ENCODE results near the gene ICE2. TPM values are rescaled to one million over a fixed set of nuclear protein-coding genes. Genes with fewer than 3 reads are reported as not detected.

ICE2 gene
- total RNA-seq, 1 donor from 2014 or later: 39.5 TPM

- no peak for ATAC-seq
- Histone ChIP-seq H3K27ac (no peak overlapping the region), H3K27me3 (ENCODE audit: low read depth) (no peaks in the 10 kb centered on the region), H3K4me3 (no peak overlapping the region), H3K4me1 (peaks cover 33% of the 10 kb centered on the region), H3K36me3 (no peaks in the 10 kb centered on the region), H3K9me3 (no peaks in the 10 kb centered on the region)
- no peak for DNase-seq
- no peak for TF ChIP-seq CTCF (IDR thresholded peaks at IDR 0.05)
- intact Hi-C loops (cut with DNase I): no loop called here
Measured at GRCh38 chr15:60480888-60481287, 1.9 kb upstream of the ICE2 start.

- H3K4me3 ChIP-seq: no peak overlapping the region
- ATAC-seq (no peak), DNase-seq (no peak)
- intact Hi-C loops (cut with DNase I): no loop called here
- no peak for TF ChIP-seq CTCF (IDR thresholded peaks at IDR 0.05)
- no peaks in the 10 kb centered on the region for H3K9me3 ChIP-seq
- no peaks in the 10 kb centered on the region for H3K27me3 ChIP-seq (ENCODE audit: low read depth)
- no peaks in the 10 kb centered on the region for H3K36me3 ChIP-seq
- H3K4me1 ChIP-seq: peaks cover 33% of the 10 kb centered on the region
- no peak overlapping the region for H3K27ac ChIP-seq
Measured at GRCh38 chr15:60480149-60480548, 1.2 kb upstream of the ICE2 start.

GRCh38 chr15:60479361-60480110 lies 594 bp upstream of the ICE2 start:
- DNase-seq: no peak
- Histone ChIP-seq H3K9me3 (no peaks in the 10 kb centered on the region), H3K27ac (peak overlapping the region; percentile 94), H3K36me3 (peaks cover 5% of the 10 kb centered on the region), H3K4me1 (peaks cover 33% of the 10 kb centered on the region), H3K27me3 (ENCODE audit: low read depth) (no peaks in the 10 kb centered on the region), H3K4me3 (peak overlapping the region; percentile 79)
- ATAC-seq: peak; percentile 3 to 6
- TF ChIP-seq CTCF (IDR thresholded peaks at IDR 0.05): no peak
- intact Hi-C loops (cut with DNase I): no loop called here

- peak in 1 of 2 donors; percentile 39 for ATAC-seq
Measured at GRCh38 chr15:60477916-60478565, 901 bp downstream of the ICE2 start.

GRCh38 chr15:60477164-60477563 lies 1.8 kb downstream of the ICE2 start:
- TF ChIP-seq CTCF (IDR thresholded peaks at IDR 0.05): no peak
- no peaks in the 10 kb centered on the region for H3K27me3 ChIP-seq (ENCODE audit: low read depth)
- DNase-seq: no peak
- no peak for ATAC-seq
- H3K36me3 ChIP-seq: peaks cover 27% of the 10 kb centered on the region
- H3K4me3 ChIP-seq: no peak overlapping the region
- H3K4me1 ChIP-seq: peaks cover 33% of the 10 kb centered on the region
- H3K27ac ChIP-seq: no peak overlapping the region
- intact Hi-C loops (cut with DNase I): no loop called here
- no peaks in the 10 kb centered on the region for H3K9me3 ChIP-seq

More at GRCh38 chr15:60477916-60478565, 901 bp downstream of the ICE2 start:
- TF ChIP-seq CTCF (IDR thresholded peaks at IDR 0.05): no peak
- Histone ChIP-seq H3K4me3 (peak overlapping the region; percentile 79), H3K4me1 (peaks cover 33% of the 10 kb centered on the region), H3K27me3 (ENCODE audit: low read depth) (no peaks in the 10 kb centered on the region), H3K9me3 (no peaks in the 10 kb centered on the region), H3K36me3 (peaks cover 20% of the 10 kb centered on the region), H3K27ac (peak overlapping the region; percentile 94)
- intact Hi-C loops (cut with DNase I): no loop called here
- no peak for DNase-seq
